Measurements from ENCODE around the gene ZNF521. TPM values are rescaled to one million over a fixed set of nuclear protein-coding genes. Genes with fewer than 3 reads are reported as not detected.

The ZNF521 gene
- total RNA-seq, 2 experiments from 2014 or later: 0.85 to 2.8 TPM

- H3K79me2 ChIP-seq (ENCODE audit: insufficient read depth, low read depth, low read length): no peaks in the 10 kb centered on the region
- POLR2A ChIA-PET: interaction anchor here (0.6 to 5.7 kb wide), 4 partner anchors 13 to 996 kb away, joined by 3 to 35 read pairs (median 4); no protein-coding TSS in a partner anchor
- no peak overlapping the region for H3K27ac ChIP-seq (ENCODE audit: low read depth, low read length, poor library complexity, severe bottlenecking)
- BruUV-seq (replicated peaks): no TSS peak
- TF ChIP-seq CTCF (conservative IDR thresholded peaks at IDR 0.05; ENCODE audit: low read length) (no peak), EZH2phosphoT487 (IDR thresholded peaks at IDR 0.05; ENCODE audit: borderline replicate concordance, low read depth, low read length) (no peak)
- no peaks in the 10 kb centered on the region for H3K9me2 ChIP-seq (ENCODE audit: insufficient read depth, low read length)
- H3K4me2 ChIP-seq (ENCODE audit: low read length): no peak overlapping the region
- H2AFZ ChIP-seq (ENCODE audit: low read length): no peak overlapping the region
- no peak for DNase-seq (ENCODE audit: low spot score)
- H4K20me1 ChIP-seq (ENCODE audit: insufficient read depth, low read length): no peaks in the 10 kb centered on the region
- no peaks in the 10 kb centered on the region for H3K36me3 ChIP-seq (ENCODE audit: insufficient read depth, low read length)
- peaks cover 10% of the 10 kb centered on the region for H3K4me1 ChIP-seq (ENCODE audit: insufficient read depth, low read length, poor library complexity, severe bottlenecking)
- CTCF ChIA-PET (ENCODE audit: unreplicated experiment): no interaction called here
- H3K9me3 ChIP-seq (ENCODE audit: low read length): no peaks in the 10 kb centered on the region
- intact Hi-C loops (cut with micrococcal nuclease; ENCODE audit: unreplicated experiment): no loop called here
- no peak overlapping the region for H3K4me3 ChIP-seq (ENCODE audit: low read depth, low read length, poor library complexity, severe bottlenecking)
Observed at GRCh38 chr18:25136416-25137196, 215.4 kb downstream of the ZNF521 start.

GRCh38 chr18:25134861-25135260, 217.1 kb downstream of the ZNF521 start:
- intact Hi-C loops (cut with micrococcal nuclease; ENCODE audit: unreplicated experiment): no loop called here
- TF ChIP-seq CTCF (conservative IDR thresholded peaks at IDR 0.05; ENCODE audit: low read length) (no peak), EZH2phosphoT487 (IDR thresholded peaks at IDR 0.05; ENCODE audit: borderline replicate concordance, low read depth, low read length) (no peak)
- Histone ChIP-seq H3K9me2 (ENCODE audit: insufficient read depth, low read length) (no peaks in the 10 kb centered on the region), H3K9me3 (ENCODE audit: low read length) (no peaks in the 10 kb centered on the region), H3K4me3 (ENCODE audit: low read depth, low read length, poor library complexity, severe bottlenecking) (no peak overlapping the region), H4K20me1 (ENCODE audit: insufficient read depth, low read length) (no peaks in the 10 kb centered on the region), H2AFZ (ENCODE audit: low read length) (peak overlapping the region; percentile 39; the same call in 1 of the 2 replicates), H3K4me1 (ENCODE audit: insufficient read depth, low read length, poor library complexity, severe bottlenecking) (peaks cover 10% of the 10 kb centered on the region), H3K36me3 (ENCODE audit: insufficient read depth, low read length) (no peaks in the 10 kb centered on the region), H3K27ac (ENCODE audit: low read depth, low read length, poor library complexity, severe bottlenecking) (no peak overlapping the region), H3K4me2 (ENCODE audit: low read length) (no peak overlapping the region), H3K79me2 (ENCODE audit: insufficient read depth, low read depth, low read length) (no peaks in the 10 kb centered on the region)
- no peak for DNase-seq (ENCODE audit: low spot score)
- CTCF ChIA-PET (ENCODE audit: unreplicated experiment): no interaction called here
- POLR2A ChIA-PET: interaction anchor here (0.5 to 5.7 kb wide), 4 partner anchors 12 to 1543 kb away, joined by 3 to 35 read pairs (median 3); no protein-coding TSS in a partner anchor
- no TSS peak for BruUV-seq (replicated peaks)

- CTCF ChIA-PET (ENCODE audit: unreplicated experiment): no interaction called here
- intact Hi-C loops (cut with micrococcal nuclease; ENCODE audit: unreplicated experiment): no loop called here
- H3K9me2 ChIP-seq (ENCODE audit: insufficient read depth, low read length): no peaks in the 10 kb centered on the region
- peaks cover 10% of the 10 kb centered on the region for H3K4me1 ChIP-seq (ENCODE audit: insufficient read depth, low read length, poor library complexity, severe bottlenecking)
- peak overlapping the region; percentile 71 for H2AFZ ChIP-seq (ENCODE audit: low read length)
- POLR2A ChIA-PET: interaction anchor here (1.4 to 5.7 kb wide), 2 partner anchors 11 to 210 kb away, joined by 3 to 35 read pairs; no protein-coding TSS in a partner anchor
- no peaks in the 10 kb centered on the region for H3K36me3 ChIP-seq (ENCODE audit: insufficient read depth, low read length)
- H3K9me3 ChIP-seq (ENCODE audit: low read length): no peaks in the 10 kb centered on the region
- no peak for DNase-seq (ENCODE audit: low spot score)
- H4K20me1 ChIP-seq (ENCODE audit: insufficient read depth, low read length): no peaks in the 10 kb centered on the region
- H3K4me3 ChIP-seq (ENCODE audit: low read depth, low read length, poor library complexity, severe bottlenecking): no peak overlapping the region
- peak overlapping the region; percentile 16; the same call in 1 of the 2 replicates for H3K4me2 ChIP-seq (ENCODE audit: low read length)
- no peak overlapping the region for H3K27ac ChIP-seq (ENCODE audit: low read depth, low read length, poor library complexity, severe bottlenecking)
- no TSS peak for BruUV-seq (replicated peaks)
- TF ChIP-seq EZH2phosphoT487 (IDR thresholded peaks at IDR 0.05; ENCODE audit: borderline replicate concordance, low read depth, low read length) (no peak), CTCF (conservative IDR thresholded peaks at IDR 0.05; ENCODE audit: low read length) (no peak)
- no peaks in the 10 kb centered on the region for H3K79me2 ChIP-seq (ENCODE audit: insufficient read depth, low read depth, low read length)
Observed at GRCh38 chr18:25133879-25134278, 218.1 kb downstream of the ZNF521 start.

All from OCI-LY7 (cell line).